GM19025 (cell line): Measurements from ENCODE around the gene MRPL48.
A peak's percentile ranks its signal among the peaks of the same experiment; 100 is the strongest.
"Not testable (repeated sequence)": the region's sequence is repeated elsewhere in the genome, so short reads cannot be mapped to it uniquely, and the experiment has no call there.

Experiments used
- ATAC-seq: cut with Tn5 transposase; IDR thresholded peaks from one replicate; pipeline ENCODE4 v1.9.1; 2021; ENCODE audit warnings: mild to moderate bottlenecking, low read depth, moderate library complexity; ENCODE audit not compliant: unreplicated experiment

Gene MRPL48

GRCh38 chr11:73787643-73788558 is at the start of gene MRPL48:
Gene MRPL48, plus strand, starts transcription at chr11:73787874. Its CDS starts 98 bp downstream, at chr11:73787972.
- ATAC-seq, result peak; percentile 95

GRCh38 chr11:73743045-73743444 is 44.6 kb upstream of the MRPL48 start:
- no peak for ATAC-seq

DNA sequence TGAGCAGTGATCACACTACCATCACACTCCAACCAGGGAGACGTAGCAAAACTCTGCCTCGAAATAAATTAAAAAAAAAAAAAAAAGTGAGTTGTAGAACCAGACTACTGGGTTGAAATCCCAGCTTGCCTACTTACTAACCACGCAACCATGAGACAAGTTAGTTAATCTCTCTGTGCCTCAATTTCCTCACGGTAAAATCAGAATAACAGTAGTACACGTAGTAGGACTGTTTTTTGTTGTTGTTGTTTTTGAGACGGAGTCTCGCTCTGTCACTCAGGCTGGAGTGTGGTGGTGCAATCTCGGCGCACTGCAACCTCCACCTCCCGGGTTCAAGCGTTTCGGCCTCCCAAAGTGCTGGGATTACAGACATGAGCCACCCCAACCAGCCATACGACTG is 41.0 kb upstream of the MRPL48 start:
- no peak for ATAC-seq

DNA sequence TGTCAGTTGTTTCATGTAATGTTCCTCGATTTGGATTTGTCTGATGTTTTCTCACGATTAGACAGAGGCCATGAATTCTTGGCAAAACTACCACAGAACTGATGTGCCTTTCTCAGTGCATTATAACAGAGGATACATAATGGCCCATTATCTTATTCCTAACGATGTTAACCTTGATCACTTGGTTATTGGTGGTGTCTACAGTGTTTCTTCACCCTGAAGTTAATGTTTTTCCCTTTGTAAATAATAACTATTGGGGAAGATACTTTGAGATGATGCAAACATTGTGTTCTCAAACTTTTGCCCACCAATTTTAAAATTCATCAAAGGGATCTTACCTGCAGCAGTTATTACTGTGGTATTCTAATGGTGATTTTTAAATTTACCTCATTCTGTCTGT is 39.9 kb upstream of the MRPL48 start:
- ATAC-seq, result no peak

DNA sequence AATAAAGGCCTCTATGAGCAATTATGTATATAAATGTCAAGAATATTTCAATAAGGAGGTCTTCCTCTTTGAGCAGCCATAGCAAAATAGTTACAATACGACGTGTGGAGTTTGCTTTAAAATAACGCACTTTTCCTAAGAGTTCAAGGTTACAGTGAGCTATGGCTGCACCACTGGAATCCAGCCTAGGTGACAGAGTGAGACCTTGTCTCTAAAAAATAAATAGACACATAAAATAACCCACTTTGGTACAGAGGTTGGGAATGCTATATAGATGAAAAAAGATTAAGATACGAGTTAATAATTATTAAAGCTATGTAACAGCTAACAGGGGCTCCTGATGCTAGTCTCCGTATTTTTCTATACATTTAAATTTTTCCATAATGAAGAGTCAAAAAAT is 39.4 kb upstream of the MRPL48 start:
- no peak for ATAC-seq

DNA sequence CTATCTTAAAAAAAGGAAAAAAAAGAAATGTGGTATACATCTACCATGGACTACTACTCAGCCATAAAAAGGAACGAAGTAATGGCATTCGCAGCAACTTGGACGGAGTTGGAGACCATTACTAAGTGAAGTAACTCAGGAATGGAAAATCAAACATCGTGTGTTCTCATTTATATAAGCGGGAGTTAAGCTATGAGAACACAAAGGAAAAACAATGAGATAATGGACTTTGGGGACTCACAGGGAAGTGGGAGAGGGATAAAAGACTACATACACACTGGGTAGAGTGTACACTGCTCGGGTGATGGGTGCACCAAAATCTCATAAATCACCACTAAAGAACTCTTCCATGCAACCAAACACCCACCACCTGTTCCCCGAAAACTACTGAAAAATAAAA is 38.6 kb upstream of the MRPL48 start:
- ATAC-seq, result no peak

DNA sequence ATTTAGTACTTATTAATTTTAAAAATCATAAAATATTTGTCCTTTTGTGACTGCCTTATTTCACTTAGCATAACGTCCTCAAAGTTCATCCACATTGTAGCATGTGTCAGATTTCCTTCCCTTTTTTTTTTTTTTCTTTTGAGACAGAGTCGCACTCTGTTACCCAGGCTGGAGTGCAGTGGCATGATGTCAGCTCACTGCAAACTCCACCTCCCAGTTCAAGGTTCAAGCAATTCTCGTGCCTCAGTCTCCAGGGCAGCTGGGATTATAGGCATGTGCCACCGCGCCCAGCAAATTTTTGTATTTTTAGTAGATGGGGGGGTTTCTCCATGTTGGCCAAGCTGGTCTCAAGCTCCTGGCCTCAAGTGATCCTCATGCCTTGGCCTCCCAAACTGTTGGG is 37.4 kb upstream of the MRPL48 start:
- ATAC-seq, result no peak

DNA sequence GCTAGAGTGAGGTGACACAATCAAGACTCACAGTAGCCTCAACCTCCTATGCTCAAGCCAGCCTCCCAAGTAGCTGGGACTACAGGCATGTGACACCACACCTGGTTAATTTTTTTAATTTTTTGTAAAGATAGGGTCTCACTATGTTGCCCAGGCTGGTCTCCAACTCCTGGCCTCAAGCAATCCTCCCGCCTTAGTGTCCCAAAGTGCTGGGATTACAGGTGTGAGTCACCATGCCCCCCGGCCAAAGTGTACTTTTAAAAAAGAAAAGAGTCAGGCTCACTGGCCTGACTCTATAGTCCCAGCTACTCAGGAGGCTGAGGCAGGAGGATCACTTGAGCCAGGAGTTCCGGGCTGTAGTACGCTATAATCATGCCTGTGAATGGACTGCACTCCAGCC is 36.8 kb upstream of the MRPL48 start:
- ATAC-seq, result not testable (repeated sequence)

DNA sequence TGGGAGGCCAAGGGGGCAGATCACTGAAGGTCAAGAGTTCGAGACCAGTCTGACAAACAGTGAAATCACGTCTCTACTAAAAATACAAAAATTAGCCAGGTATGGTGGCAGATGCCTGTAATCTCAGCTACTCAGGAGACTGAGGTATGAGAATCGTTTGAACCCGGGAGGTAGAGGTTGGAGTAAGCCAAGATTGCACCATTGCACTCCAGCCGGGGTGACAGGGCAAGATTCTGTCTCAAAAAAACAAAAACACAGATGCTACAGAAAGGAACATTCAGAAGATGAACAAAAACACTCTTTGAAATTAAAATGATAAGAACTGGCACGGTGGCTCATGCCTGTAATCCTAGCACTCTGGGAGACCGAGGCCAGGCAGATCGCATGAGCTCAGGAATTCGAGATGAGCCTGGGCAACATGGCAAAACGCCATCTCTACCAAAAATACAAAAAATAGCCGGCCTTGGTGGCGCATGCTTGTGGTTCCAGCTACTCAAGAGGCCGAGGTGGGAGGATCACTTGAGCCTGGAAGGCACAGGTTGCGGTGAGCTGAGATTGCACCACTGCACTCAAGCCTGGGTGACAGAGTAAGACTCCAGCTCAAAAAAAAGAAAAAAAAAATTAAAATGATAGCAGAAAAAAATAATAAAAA is 35.3 kb upstream of the MRPL48 start:
- no peak for ATAC-seq

- ATAC-seq, result no peak
Measured at GRCh38 chr11:73752903-73753302, 34.8 kb upstream of the MRPL48 start.

DNA sequence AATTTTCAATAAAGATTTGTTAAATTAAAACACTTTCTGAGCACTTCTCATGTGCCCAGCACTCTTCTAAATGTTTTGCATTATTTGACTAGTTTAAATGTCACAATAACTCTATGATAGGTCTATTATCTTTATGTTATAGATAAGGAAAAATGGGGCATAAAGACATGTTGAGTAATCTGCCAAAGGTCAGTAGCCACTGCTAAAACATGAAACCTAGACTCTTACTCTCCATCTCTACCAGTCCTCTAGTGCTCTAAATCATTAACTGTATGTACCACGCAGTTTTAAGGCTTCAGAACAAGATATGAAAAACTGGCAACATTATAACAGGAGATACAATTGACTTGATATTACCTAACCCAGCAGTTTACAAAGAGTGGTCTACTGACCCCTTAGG is 33.7 kb upstream of the MRPL48 start:
- ATAC-seq, result no peak

DNA sequence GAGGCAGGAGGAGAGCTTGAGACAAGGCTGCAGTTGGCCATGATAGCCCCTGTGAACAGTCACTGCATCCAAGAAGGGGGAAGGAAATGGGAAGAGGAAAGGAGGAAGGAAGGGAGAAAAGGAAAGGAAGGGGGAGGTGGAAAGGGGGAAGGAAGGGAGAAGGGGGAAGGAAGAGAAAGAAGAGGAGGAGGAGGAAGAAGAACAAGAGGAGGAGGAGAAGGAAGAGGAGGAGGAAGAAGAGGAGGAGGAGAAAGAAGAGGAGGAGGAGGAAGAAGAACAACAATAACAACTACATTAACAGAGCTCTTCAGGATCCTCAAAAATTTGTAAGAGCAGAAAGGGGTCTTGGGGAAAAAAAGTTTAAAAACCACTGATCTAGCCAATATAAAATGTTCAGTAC is 32.0 kb upstream of the MRPL48 start:
- ATAC-seq, result no peak

GRCh38 chr11:73757598-73757997 is 30.1 kb upstream of the MRPL48 start:
- no peak for ATAC-seq

DNA sequence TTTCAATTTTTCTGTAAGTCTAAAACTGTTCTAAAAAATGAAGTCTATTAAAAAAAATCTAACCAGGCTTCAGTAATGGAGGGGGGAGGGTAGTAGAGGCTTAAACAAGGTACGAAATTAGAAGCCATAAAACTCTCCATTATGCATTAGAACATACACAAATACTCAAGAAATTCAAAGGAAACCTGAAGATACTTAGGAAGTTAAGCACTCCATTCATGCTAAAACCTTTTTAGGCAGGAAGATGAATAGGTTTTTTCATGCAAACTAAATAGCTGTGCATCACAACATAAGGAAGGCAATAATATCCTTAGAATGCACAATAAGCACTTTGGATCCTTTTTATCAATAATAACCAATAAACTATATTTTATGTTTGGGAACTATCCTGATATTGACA is 29.2 kb upstream of the MRPL48 start:
- no peak for ATAC-seq

DNA sequence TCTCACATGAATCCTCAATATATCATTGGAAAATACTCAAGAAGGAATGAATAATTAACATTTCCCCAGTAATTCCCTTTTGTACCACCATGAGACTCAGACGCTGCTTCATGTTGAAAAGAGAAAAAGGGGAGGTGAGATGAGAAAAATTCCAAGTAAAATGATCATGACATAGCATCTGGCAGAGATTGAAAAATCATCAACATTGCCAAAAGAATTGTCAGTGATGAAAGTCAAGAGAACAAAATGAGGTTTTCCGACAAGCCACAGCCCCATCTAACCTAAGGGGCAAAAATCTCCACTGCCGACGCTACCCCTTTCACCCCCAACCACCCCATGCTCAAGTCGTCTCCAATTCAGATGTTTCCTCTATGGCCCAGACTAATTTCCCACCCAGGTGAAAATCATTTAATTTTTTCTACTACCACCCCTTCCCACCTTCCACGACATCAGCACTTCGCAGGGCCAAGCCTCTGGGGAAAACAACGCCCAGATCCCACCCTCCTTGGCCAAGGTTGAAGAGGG is 28.0 kb upstream of the MRPL48 start:
- no peak for ATAC-seq

GRCh38 chr11:73760135-73760678 is 27.5 kb upstream of the MRPL48 start:
- ATAC-seq, result no peak

- ATAC-seq, result peak; percentile 93
Measured at GRCh38 chr11:73760679-73761402, 26.8 kb upstream of the MRPL48 start, which contains the start of gene RAB6A. Gene RAB6A, minus strand, starts transcription at chr11:73761074. Its CDS starts 439 bp downstream, at chr11:73760635.

DNA sequence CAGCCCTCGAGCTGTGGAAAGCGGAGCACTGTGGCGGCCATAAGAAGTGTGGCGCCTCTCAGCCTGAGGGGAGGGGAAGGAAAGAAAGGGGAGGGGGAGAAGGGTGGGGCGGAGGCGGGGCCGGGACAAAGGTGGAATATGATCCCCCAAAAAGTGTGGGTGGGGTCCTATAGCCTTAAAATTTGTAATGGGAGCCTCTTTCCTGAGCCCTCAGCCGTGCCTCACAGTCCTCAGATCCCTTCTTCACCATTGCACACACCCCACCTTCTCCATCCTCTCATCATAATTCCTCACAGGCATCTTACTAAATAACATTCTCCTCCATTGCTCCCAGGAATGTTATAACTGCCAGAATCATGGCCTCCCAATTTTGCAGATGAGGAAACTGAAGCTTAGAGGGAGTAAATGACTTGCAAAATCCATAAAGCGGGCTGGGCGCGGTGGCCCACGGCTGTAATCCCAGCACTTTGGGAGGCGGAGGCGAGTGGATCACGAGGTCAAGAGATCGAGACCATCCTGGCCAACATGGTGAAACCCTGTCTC is 26.2 kb upstream of the MRPL48 start:
- no peak for ATAC-seq

DNA sequence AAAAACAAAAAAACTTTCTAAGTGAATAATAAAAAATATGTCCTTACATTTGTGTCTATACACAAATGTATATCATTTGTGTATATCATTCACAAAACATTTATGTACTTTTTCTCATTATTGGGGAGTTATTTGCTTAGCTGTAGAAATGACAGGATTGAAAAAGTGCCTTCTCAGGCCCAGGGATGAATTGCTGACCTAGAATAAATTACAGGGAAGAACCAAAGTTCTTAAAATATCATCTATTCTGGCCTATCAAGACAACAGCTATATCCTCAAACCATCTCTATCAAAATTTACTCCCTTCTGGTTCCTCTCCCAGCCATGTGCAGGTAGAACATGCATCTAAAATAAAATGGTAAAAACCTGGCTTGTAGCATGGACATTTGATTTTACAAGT is 24.9 kb upstream of the MRPL48 start:
- ATAC-seq, result no peak

GRCh38 chr11:73766763-73767162 is 20.9 kb upstream of the MRPL48 start:
- no peak for ATAC-seq
